Activated B cell treated with CpG ODN at 0.5 μM for 24 hours (primary cell): ENCODE results near the gene PGS1. TPM values are rescaled to one million over a fixed set of nuclear protein-coding genes. Genes with fewer than 3 reads are reported as not detected.

Experiments used
- ATAC-seq: fragments of 200-7000 bp; cut with Tn5 transposase; one replicate; pipeline ENCODE4 v1.10.0; 2021; ENCODE audit warnings: low read depth, mild to moderate bottlenecking, moderate library complexity
- CTCF ChIA-PET: fragments of 350-600 bp; sonication (Branson Sonifier 250); formaldehyde crosslinking; loops from one replicate; lab custom pipeline; 2021; ENCODE audit warnings: antibody characterized with exemption; lab: Charles Lee
- POLR2A ChIA-PET: fragments of 350-600 bp; sonication (Branson Sonifier 250); formaldehyde crosslinking; loops from one replicate; lab custom pipeline; 2021; ENCODE audit warnings: antibody characterized with exemption; lab: Charles Lee
- DNase-seq: peaks from one replicate; pipeline ENCODE4 v3.0.0; 2022
- H3K27ac Mint-ChIP-seq: one replicate; pipeline ENCODE4 v1.8.0; 2020; ENCODE audit warnings: mixed read lengths
- H3K27me3 Mint-ChIP-seq: one replicate; pipeline ENCODE4 v1.8.0; 2021; ENCODE audit warnings: mixed read lengths
- H3K36me3 Mint-ChIP-seq: one replicate; pipeline ENCODE4 v1.8.0; 2021; ENCODE audit warnings: low read depth, mixed read lengths
- H3K4me1 Mint-ChIP-seq: one replicate; pipeline ENCODE4 v1.8.0; 2021; ENCODE audit warnings: mixed read lengths
- H3K4me3 Mint-ChIP-seq: one replicate; pipeline ENCODE4 v1.8.0; 2020; ENCODE audit warnings: mild to moderate bottlenecking, mixed read lengths
- H3K9me3 Mint-ChIP-seq: one replicate; pipeline ENCODE4 v1.8.0; 2020; ENCODE audit warnings: mixed read lengths
- intact Hi-C: fragments of 100-400 bp; cut with micrococcal nuclease; formaldehyde crosslinking; loops from one replicate; pipeline ENCODE4 v1.15.1; 2024
- total RNA-seq: library from RNA; stranded (reverse); gene quantifications from 2 replicates; pipeline ENCODE4 v1.2.3, GENCODE V29; 2022
- TF ChIP-seq, protein P1 (sequence below): fragments of 200-600 bp; IDR thresholded peaks from one replicate; pipeline ENCODE4 v1.8.0; 2022; ENCODE audit warnings: antibody characterized with exemption, mild to moderate bottlenecking

The PGS1 gene
- total RNA-seq, 1 donor from 2014 or later = 76.1 TPM

DNA sequence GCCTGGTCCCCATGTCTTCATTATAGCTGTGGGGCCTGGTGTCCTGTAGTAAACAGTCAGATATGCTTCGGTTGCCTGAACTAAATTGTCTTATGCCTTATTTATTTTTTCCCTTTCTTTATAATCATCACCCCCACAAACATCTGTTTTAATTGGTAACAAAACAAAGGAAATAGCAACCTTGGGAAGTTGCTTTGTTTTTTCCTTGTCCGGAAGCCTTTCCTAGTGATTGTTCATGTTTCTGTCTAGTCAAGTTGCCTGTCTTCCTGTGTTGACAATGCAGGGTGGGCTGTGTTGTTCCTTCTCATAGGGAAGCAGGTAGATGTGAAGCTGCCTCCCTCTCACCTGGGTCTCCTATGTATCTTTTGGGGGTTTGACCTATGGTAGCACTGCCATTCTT, 16.7 kb downstream of the PGS1 start:
- H3K36me3 Mint-ChIP-seq = peaks cover 72% of the 10 kb centered on the region
- intact Hi-C loops = no loop called here
- H3K4me1 Mint-ChIP-seq = peaks cover 29% of the 10 kb centered on the region
- no peaks in the 10 kb centered on the region for H3K9me3 Mint-ChIP-seq
- H3K27ac Mint-ChIP-seq = no peak overlapping the region
- TF ChIP-seq, protein P1, sequence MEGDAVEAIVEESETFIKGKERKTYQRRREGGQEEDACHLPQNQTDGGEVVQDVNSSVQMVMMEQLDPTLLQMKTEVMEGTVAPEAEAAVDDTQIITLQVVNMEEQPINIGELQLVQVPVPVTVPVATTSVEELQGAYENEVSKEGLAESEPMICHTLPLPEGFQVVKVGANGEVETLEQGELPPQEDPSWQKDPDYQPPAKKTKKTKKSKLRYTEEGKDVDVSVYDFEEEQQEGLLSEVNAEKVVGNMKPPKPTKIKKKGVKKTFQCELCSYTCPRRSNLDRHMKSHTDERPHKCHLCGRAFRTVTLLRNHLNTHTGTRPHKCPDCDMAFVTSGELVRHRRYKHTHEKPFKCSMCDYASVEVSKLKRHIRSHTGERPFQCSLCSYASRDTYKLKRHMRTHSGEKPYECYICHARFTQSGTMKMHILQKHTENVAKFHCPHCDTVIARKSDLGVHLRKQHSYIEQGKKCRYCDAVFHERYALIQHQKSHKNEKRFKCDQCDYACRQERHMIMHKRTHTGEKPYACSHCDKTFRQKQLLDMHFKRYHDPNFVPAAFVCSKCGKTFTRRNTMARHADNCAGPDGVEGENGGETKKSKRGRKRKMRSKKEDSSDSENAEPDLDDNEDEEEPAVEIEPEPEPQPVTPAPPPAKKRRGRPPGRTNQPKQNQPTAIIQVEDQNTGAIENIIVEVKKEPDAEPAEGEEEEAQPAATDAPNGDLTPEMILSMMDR = no peak
- POLR2A ChIA-PET = no interaction called here
- DNase-seq (no peak), ATAC-seq (no peak)
- CTCF ChIA-PET = no interaction called here
- no peaks in the 10 kb centered on the region for H3K27me3 Mint-ChIP-seq
- H3K4me3 Mint-ChIP-seq = no peak overlapping the region

DNA sequence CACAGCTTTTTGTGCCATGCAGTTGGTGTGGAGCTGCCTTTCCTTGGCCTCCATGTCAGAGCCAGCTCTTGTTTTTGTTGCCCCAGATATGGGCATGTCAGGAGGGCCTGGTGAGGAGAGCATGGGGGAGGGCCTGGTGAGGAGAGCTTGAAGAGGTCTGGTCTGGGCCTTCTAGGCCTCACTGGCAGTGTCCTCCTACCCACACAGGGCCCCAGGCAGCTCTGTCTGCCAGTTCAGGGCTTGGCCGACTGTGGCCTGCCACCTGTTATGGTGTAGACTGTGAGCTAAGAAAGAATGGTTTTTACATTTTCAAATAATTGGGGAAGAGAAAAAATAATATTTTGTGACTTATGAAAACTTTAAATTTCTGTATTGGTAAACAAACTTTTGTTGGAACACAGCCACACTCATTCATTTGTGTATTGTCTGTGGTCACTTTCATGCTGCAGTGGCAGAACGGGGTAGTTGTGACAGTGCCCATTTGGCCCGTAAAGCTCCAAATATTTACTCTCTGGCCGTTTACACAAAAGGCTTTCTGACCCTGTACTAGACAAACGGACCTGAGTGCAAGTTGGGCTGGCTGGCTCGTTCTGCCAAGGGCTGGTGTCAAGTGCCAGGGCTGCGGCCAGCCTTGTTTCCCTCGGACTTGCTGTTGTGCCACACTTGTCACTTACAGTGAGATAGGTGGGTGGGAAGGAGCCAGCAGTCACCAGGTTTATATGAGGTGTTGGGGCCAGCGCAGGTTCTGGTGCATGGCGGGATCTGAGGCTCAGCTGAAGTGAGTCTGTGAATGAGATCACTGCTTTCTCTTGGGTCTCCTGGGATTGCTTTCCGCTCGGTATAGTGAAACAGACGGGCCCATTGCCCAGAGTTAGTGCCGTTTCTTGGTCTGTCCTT, 18.2 kb downstream of the PGS1 start:
- Mint-ChIP-seq H3K36me3 (peaks cover 80% of the 10 kb centered on the region), H3K9me3 (no peaks in the 10 kb centered on the region), H3K27me3 (no peaks in the 10 kb centered on the region), H3K27ac (no peak overlapping the region), H3K4me1 (peaks cover 16% of the 10 kb centered on the region), H3K4me3 (no peak overlapping the region)
- no peak for ATAC-seq
- intact Hi-C loops = no loop called here
- POLR2A ChIA-PET = no interaction called here
- TF ChIP-seq, protein P1 = no peak
- no peak for DNase-seq
- CTCF ChIA-PET = no interaction called here

DNA sequence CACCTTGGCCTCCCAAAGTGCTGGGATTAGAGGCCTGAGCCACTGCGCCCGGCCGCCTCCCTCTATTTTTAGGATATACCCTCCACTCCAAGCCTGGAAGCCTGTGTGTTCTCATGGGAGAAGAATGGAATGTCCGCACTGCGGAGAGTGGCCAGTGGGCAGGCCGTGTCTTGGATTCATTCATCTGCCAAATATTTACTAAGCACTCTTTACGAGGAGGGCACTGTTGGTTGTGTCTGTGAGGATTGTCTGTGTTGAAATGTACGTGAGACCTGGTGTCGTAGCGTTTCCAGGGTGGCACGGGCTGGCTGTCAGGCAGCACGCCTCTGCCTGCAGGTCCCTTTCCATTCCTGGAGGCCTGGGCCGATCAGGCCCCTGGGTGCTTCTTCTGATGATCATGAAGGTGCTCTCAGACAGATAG, 19.2 kb downstream of the PGS1 start:
- ChIA-PET CTCF (no interaction called here), POLR2A (no interaction called here)
- intact Hi-C loops = no loop called here
- no peaks in the 10 kb centered on the region for H3K9me3 Mint-ChIP-seq
- no peak overlapping the region for H3K4me3 Mint-ChIP-seq
- TF ChIP-seq, protein P1 = no peak
- peaks cover 85% of the 10 kb centered on the region for H3K36me3 Mint-ChIP-seq
- no peak overlapping the region for H3K27ac Mint-ChIP-seq
- DNase-seq (no peak), ATAC-seq (no peak)
- peaks cover 10% of the 10 kb centered on the region for H3K4me1 Mint-ChIP-seq
- no peaks in the 10 kb centered on the region for H3K27me3 Mint-ChIP-seq

DNA sequence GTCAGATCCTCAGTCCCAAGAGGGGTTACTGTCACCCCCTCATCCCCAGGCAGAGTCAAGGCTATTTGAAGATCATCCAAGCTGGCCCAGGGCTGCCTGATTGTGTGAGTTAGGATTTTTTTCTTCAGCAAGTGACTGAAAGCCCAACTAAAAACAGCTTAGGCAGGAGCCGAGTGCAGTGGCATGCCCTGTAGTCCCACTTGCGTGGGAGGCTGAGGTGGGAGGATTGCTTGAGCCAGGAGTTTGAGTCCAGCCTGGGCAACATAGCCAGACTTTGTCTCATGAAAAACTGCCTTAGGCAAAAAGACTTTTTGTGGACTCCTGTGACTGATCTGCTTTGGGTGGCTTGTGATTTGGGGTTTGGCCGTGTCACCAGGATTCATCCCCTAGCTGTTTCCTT, 19.9 kb downstream of the PGS1 start:
- no peaks in the 10 kb centered on the region for H3K9me3 Mint-ChIP-seq
- H3K4me3 Mint-ChIP-seq = no peak overlapping the region
- intact Hi-C loops = no loop called here
- H3K4me1 Mint-ChIP-seq = peaks cover 8% of the 10 kb centered on the region
- H3K27me3 Mint-ChIP-seq = no peaks in the 10 kb centered on the region
- peaks cover 90% of the 10 kb centered on the region for H3K36me3 Mint-ChIP-seq
- POLR2A ChIA-PET = no interaction called here
- ATAC-seq (no peak), DNase-seq (no peak)
- TF ChIP-seq, protein P1 = no peak
- CTCF ChIA-PET = no interaction called here
- H3K27ac Mint-ChIP-seq = no peak overlapping the region

DNA sequence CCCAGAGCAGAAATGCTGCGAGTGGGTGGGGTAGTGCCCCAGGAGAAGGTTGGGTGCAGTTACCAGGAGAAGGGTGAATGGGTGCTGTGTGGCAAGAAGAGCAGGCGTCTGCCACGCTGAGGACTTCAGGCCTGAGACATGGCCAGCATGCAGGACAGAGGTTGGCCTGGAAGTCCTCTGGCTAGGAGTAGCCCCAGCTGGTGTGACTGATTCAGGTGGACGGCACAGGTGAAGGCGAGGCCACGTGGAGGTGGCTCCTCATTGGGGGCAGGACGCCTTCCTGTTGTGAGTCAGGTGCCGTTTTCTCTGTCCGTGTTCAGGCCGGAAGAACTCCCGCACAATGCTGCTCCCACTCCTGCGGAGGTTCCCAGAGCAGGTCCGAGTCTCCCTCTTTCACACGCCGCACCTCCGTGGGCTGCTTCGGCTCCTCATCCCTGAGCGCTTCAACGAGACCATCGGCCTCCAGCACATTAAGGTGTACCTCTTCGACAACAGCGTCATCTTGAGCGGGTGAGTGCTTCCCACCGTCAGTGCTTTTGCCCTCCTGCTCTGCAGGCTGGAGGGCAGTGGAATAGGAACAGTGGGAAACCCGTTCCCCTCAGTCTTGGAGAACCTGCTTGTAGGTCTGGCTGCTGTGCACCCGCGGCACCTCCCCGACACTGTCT, 20.7 kb downstream of the PGS1 start:
- DNase-seq (no peak), ATAC-seq (no peak)
- Mint-ChIP-seq H3K27me3 (no peaks in the 10 kb centered on the region), H3K27ac (no peak overlapping the region), H3K4me3 (no peak overlapping the region), H3K4me1 (peaks cover 5% of the 10 kb centered on the region), H3K9me3 (no peaks in the 10 kb centered on the region), H3K36me3 (peaks cover 92% of the 10 kb centered on the region)
- POLR2A ChIA-PET = interaction anchor here (0.6 kb wide), 1 partner anchor 386 kb away, joined by 6 read pairs; no protein-coding TSS in a partner anchor
- TF ChIP-seq, protein P1 = no peak
- intact Hi-C loops = no loop called here
- CTCF ChIA-PET = no interaction called here
